GM12864 (cell line): ENCODE measurements around the gene CORIN.

ENCODE experiments used
- DNase-seq: peaks from one replicate; pipeline ENCODE4 v3.0.0-alpha.2; 2011; ENCODE audit warnings: low read depth
- H3K4me3 ChIP-seq: 2 replicates; pipeline ENCODE4 v1.5.1; 2011; ENCODE audit warnings: mild to moderate bottlenecking, low read depth, low read length, control low read depth
- CTCF ChIP-seq: IDR thresholded peaks from 2 replicates; pipeline ENCODE4 v1.5.1; 2011; ENCODE audit warnings: low read depth, mild to moderate bottlenecking, moderate library complexity, low read length, control low read depth, inconsistent platforms; ENCODE audit errors: missing control alignments

CORIN gene

GRCh38 chr4:47667552-47667951 lies 170.3 kb downstream of the CORIN start:
- no peak overlapping the region for H3K4me3 ChIP-seq
- no peak for TF ChIP-seq CTCF
- DNase-seq = no peak

GRCh38 chr4:47664051-47664826 lies 173.6 kb downstream of the CORIN start:
- no peak overlapping the region for H3K4me3 ChIP-seq
- no peak for DNase-seq
- no peak for TF ChIP-seq CTCF

- no peak for DNase-seq
- H3K4me3 ChIP-seq = no peak overlapping the region
- no peak for TF ChIP-seq CTCF
Measured at GRCh38 chr4:47662975-47663374, 174.9 kb downstream of the CORIN start.

- DNase-seq = no peak
- TF ChIP-seq CTCF = no peak
- no peak overlapping the region for H3K4me3 ChIP-seq
Measured at GRCh38 chr4:47661741-47662140, 176.1 kb downstream of the CORIN start.

- DNase-seq = no peak
- H3K4me3 ChIP-seq = no peak overlapping the region
- no peak for TF ChIP-seq CTCF
Measured at GRCh38 chr4:47659342-47659741, 178.5 kb downstream of the CORIN start.

GRCh38 chr4:47654972-47655693 lies 182.7 kb downstream of the CORIN start:
- no peak overlapping the region for H3K4me3 ChIP-seq
- no peak for DNase-seq
- no peak for TF ChIP-seq CTCF
